ENCODE data around the gene TBCD. TPM values are rescaled to one million over a fixed set of nuclear protein-coding genes. Genes with fewer than 3 reads are reported as not detected.
"Not testable (repeated sequence)": the region's sequence is repeated elsewhere in the genome, so short reads cannot be mapped to it uniquely, and the experiment has no call there.

The TBCD gene
- total RNA-seq, 1 donor = 22.5 TPM

DNA sequence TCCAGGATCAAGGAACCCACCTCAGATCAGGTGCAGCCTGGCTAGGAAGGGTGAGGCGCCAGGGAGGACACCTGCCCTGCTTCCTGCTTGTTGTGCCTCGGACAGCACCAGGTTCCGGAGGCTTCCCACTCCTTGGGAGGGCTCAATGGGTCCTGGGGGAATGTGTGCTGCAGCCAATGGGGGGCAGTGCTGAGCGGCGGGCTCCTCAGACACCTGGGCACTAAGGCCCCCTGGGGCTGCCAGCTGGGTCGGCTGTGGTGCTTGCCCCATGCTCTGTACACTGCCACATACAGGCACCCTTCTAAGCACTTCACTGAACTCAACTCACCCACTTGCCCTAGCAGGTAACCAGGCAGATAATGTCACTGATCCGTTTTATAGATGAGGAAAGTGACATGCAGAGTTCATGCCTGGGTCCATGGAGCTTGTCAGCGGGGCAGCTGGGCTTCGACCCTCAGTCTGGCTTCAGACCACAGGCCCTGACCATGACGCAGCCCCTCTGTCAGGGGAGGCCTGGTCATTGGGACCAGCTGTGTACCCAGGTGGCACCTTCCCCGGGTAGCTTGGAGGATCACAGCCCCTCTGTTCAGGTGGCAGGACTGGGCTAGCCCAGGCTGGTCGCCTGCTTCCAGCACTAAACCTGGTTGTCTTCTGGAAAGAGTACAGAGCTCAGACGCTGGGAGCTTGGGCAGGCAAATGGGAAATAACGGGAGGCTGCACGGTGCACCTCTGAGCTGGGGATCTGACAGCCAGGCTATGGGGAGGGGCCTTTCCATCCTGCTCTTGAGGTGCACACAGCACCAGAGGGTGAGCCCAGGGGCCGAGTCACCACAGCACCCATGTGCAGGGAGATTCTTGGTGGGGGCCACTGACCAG is 8.3 kb upstream of the TBCD start:
- TF ChIP-seq, protein P1, sequence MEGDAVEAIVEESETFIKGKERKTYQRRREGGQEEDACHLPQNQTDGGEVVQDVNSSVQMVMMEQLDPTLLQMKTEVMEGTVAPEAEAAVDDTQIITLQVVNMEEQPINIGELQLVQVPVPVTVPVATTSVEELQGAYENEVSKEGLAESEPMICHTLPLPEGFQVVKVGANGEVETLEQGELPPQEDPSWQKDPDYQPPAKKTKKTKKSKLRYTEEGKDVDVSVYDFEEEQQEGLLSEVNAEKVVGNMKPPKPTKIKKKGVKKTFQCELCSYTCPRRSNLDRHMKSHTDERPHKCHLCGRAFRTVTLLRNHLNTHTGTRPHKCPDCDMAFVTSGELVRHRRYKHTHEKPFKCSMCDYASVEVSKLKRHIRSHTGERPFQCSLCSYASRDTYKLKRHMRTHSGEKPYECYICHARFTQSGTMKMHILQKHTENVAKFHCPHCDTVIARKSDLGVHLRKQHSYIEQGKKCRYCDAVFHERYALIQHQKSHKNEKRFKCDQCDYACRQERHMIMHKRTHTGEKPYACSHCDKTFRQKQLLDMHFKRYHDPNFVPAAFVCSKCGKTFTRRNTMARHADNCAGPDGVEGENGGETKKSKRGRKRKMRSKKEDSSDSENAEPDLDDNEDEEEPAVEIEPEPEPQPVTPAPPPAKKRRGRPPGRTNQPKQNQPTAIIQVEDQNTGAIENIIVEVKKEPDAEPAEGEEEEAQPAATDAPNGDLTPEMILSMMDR (IDR thresholded peaks at IDR 0.05; ENCODE audit: insufficient read depth, low read depth, low read length) = no peak
- DNase-seq (ENCODE audit: low read depth) = no peak
- no peak overlapping the region for H3K4me3 ChIP-seq (ENCODE audit: low read depth, low read length)

DNA sequence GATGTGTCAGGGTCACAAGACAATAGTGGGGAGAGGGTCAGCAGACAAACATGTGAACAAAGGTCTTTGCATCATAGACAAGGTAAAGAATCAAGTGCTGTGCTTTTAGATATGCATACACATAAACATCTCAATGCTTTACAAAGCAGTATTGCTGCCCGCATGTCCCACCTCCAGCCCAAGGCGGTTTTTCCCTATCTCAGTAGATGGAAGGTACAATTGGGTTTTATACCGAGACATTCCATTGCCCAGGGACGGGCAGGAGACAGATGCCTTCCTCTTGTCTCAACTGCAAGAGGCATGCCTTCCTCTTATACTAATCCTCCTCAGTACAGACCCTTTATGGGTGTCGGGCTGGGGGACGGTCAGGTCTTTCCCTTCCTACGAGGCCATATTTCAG is 7.1 kb upstream of the TBCD start:
- H3K4me3 ChIP-seq (ENCODE audit: low read depth, low read length); DNase-seq (ENCODE audit: low read depth): not testable (repeated sequence)

DNA sequence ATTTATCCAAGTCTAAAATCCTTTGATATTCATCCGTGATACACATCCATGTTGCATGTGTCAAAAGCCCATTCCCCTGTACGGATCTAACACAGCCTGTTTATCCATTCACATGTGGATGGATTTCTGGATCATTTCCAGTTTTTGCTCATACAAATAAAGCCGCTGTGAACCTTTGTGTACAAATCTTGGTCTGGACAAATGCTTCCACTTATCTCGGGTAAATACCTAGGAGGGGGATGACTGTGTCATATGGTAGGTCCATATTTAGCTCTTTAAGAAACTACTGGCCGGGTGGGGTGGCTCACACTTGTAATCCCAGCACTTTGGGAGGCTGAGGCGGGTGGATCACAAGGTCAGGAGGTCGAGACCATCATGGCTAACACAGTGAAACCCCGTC is 6.3 kb upstream of the TBCD start:
- DNase-seq (ENCODE audit: low read depth) = peak; percentile 12
- H3K4me3 ChIP-seq (ENCODE audit: low read depth, low read length) = no peak overlapping the region
- TF ChIP-seq, protein P1 (IDR thresholded peaks at IDR 0.05; ENCODE audit: insufficient read depth, low read depth, low read length) = no peak

DNA sequence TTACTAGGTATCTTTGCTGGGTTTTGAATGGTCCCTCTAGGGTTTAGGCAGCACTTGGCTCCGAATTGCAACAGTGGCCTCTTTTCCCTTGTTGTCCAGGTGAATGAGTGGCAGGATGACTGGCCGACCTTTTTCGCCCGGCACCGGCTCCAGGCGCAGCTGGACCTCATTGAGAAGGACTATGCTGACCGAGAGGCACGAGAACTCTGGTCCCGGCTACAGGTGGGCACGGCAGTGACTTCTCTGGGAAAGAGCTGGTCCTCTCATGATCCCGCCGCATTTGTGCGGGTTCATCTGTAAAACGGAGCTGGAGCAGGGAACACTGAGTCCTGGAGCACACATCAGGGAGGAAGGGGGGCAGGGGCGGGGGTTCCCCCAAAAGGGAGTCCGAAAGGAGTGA is 3.1 kb upstream of the TBCD start:
- no peak overlapping the region for H3K4me3 ChIP-seq (ENCODE audit: low read depth, low read length)
- no peak for DNase-seq (ENCODE audit: low read depth)
- TF ChIP-seq, protein P1 (IDR thresholded peaks at IDR 0.05; ENCODE audit: insufficient read depth, low read depth, low read length) = no peak

DNA sequence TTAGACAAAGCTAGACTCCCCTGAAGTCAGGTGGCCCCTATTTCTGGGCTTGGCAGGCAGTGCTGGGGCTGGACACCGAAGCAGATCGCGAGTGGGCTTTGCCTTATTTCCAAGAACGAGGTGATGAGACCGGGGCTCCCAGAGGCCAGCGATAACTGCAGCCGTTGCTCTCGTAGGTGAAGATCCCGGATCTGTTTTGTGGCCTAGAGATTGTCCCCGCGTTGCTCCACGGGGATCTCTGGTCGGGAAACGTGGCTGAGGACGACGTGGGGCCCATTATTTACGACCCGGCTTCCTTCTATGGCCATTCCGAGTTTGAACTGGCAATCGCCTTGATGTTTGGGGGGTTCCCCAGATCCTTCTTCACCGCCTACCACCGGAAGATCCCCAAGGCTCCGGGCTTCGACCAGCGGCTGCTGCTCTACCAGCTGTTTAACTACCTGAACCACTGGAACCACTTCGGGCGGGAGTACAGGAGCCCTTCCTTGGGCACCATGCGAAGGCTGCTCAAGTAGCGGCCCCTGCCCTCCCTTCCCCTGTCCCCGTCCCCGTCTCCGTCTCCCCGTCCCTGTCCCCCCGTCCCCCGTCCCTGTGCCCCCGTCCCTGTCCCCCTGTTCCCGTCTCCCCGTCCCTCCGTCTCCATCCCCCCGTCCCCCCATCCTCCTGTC is 1.5 kb upstream of the TBCD start:
- no peak overlapping the region for H3K4me3 ChIP-seq (ENCODE audit: low read depth, low read length)
- TF ChIP-seq, protein P1 (IDR thresholded peaks at IDR 0.05; ENCODE audit: insufficient read depth, low read depth, low read length) = no peak
- DNase-seq (ENCODE audit: low read depth) = no peak

DNA sequence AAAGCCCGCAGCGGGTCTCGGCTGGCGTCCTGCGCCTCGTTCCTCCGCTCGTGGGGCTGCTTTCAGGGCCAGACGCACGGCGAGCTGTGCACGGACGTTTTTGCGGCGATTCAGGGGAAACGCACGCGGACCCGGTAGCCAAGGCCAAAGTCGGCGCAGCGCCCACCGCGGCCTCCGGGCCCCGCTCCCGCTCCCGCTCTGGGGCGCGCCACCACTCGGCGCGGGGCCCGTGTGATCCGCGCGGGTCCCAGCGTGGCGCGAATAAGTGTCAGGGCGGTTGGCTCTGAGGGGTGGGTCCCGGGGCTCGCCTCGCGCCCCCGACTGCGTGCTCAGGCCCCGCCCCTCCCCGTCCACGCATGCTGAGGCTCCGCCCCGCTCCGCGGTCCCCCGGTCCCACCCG is 694 bp upstream of the TBCD start:
- peak overlapping the region; percentile 62 for H3K4me3 ChIP-seq (ENCODE audit: low read depth, low read length)
- DNase-seq (ENCODE audit: low read depth) = no peak
- TF ChIP-seq, protein P1 (IDR thresholded peaks at IDR 0.05; ENCODE audit: insufficient read depth, low read depth, low read length) = no peak

DNA sequence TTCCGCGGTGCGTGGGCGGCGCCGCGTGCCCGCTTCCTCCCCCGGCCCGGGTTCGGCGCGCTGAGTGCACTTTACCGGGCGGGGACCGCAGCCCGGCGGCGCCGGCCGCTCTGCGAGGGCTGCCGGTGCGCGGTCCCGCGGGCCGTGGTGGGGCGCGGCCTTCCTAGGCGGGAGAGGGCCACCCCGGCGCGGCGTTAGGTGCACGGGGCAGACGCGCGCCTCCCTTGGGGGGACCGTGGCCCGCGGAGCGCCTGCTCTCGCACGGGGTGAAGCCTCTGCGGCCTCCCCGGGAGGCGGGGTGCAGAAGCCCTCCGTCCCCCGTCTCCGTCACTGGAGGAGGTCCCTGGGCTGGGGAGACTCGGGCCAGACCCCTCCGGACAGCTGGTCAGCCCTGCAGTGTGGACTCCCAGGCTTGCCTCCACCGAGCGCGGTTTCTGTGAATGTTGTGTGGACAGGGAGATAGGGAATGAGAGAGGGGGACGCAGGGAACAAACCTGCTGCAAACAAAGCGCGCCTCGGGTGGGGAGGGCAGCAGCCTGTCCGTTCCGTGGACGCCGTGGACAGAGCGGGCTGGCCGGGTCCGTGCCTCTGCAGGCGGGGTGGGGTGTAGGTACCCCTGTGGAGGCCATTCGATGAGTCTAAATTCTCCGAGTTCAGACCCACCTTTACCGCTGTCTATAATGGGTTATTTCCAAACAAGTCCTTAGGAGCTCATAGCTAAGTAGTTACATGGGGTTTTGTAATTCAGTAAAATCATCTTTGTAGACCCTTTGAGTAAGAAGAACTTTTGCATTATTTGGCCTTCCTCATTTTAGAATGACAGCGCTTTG is 721 bp downstream of the TBCD start:
- peak overlapping the region; percentile 78 for H3K4me3 ChIP-seq (ENCODE audit: low read depth, low read length)
- TF ChIP-seq, protein P1 (IDR thresholded peaks at IDR 0.05; ENCODE audit: insufficient read depth, low read depth, low read length) = no peak
- DNase-seq (ENCODE audit: low read depth) = peak; percentile 43
